H1 (cell line): ENCODE results near the gene MTRFR. TPM values are rescaled to one million over a fixed set of nuclear protein-coding genes. Genes with fewer than 3 reads are reported as not detected.

ENCODE experiments used
- CTCF ChIA-PET: fragments of 300-600 bp; sonication (Branson Sonifier 250); formaldehyde crosslinking; loops from one replicate; lab custom pipeline; 2021; ENCODE audit not compliant: partially characterized antibody; lab: Charles Lee
- POLR2A ChIA-PET: fragments of 300-600 bp; sonication (Branson Sonifier 250); formaldehyde crosslinking; loops from one replicate; lab custom pipeline; 2021; ENCODE audit warnings: inconsistent platforms; ENCODE audit not compliant: partially characterized antibody; lab: Charles Lee
- DNase-seq, 2 experiments: peaks; one replicate each; pipeline versions ENCODE4 v3.0.0 to v3.0.0-alpha.2; 2010 to 2022; ENCODE audit warnings: low spot score in 2 of 2, low read depth in 1 of 2, mixed read lengths in 1 of 2
- FAIRE-seq: peaks from 2 replicates; lab custom pipeline; 2011; peaks lifted over from hg19 to GRCh38; lab: Jason Lieb, UNC
- H2AFZ ChIP-seq: 2 replicates; pipeline ENCODE4 v1.8.1; 2012; ENCODE audit warnings: low read length, inconsistent platforms
- H2AK5ac ChIP-seq: 2 replicates; pipeline ENCODE4 v1.6.1; 2013; ENCODE audit warnings: low read depth, low read length
- H2BK120ac ChIP-seq: replicated peaks from 2 replicates; pipeline ENCODE3; 2013; ENCODE audit warnings: low read depth, low read length, inconsistent platforms
- H2BK12ac ChIP-seq: 2 replicates; pipeline ENCODE4 v1.6.1; 2013; ENCODE audit warnings: low read depth, low read length
- H2BK15ac ChIP-seq: 2 replicates; pipeline ENCODE4 v1.6.1; 2013; ENCODE audit warnings: low read length
- H2BK20ac ChIP-seq: 2 replicates; pipeline ENCODE4 v1.6.1; 2013; ENCODE audit warnings: low read length
- H2BK5ac ChIP-seq: 2 replicates; pipeline ENCODE4 v1.6.1; 2013; ENCODE audit warnings: low read depth, low read length
- H3K14ac ChIP-seq: 2 replicates; pipeline ENCODE4 v1.6.1; 2013; ENCODE audit warnings: inconsistent platforms; ENCODE audit not compliant: insufficient read length
- H3K18ac ChIP-seq: 2 replicates; pipeline ENCODE4 v1.6.1; 2013; ENCODE audit warnings: low read length; ENCODE audit errors: extremely low read depth
- H3K23ac ChIP-seq: 2 replicates; pipeline ENCODE4 v1.6.1; 2013; ENCODE audit warnings: inconsistent platforms; ENCODE audit not compliant: insufficient read length
- H3K23me2 ChIP-seq: 2 replicates; pipeline ENCODE4 v1.6.1; 2013; ENCODE audit warnings: low read depth, low read length
- H3K27ac ChIP-seq: 2 replicates; pipeline ENCODE4 v1.6.1; 2011; ENCODE audit warnings: low read depth, low read length, inconsistent platforms
- H3K27me3 ChIP-seq, 4 experiments: replicated peaks in 1 of 4; 1 replicate in 1 of 4; 2 replicates in 3 of 4; pipeline versions ENCODE4 v1.6.1 to v1.8.1; 2011 to 2013; ENCODE audit warnings: low read length in 3 of 4, mild to moderate bottlenecking in 3 of 4, inconsistent platforms in 2 of 4, mixed read lengths in 2 of 4, moderate library complexity in 1 of 4; ENCODE audit not compliant: control insufficient read depth in 3 of 4, insufficient read depth in 3 of 4; ENCODE audit errors: extremely low read depth in 1 of 4
- H3K36me3 ChIP-seq, 4 experiments: 2 replicates each; pipeline versions ENCODE4 v1.6.1 to v1.8.1; 2011 to 2013; ENCODE audit warnings: mild to moderate bottlenecking in 4 of 4, low read length in 3 of 4, moderate library complexity in 2 of 4, control low read depth in 1 of 4, inconsistent platforms in 1 of 4; ENCODE audit not compliant: insufficient read depth in 4 of 4, control insufficient read depth in 2 of 4
- H3K4ac ChIP-seq: replicated peaks from 2 replicates; pipeline ENCODE3; 2013; ENCODE audit warnings: low read length, low read depth, mixed read lengths, inconsistent platforms; ENCODE audit not compliant: insufficient read length
- H3K4me1 ChIP-seq, 4 experiments: replicated peaks in 1 of 4; 1 replicate in 1 of 4; 2 replicates in 3 of 4; pipeline versions ENCODE4 v1.6.1 to v1.8.1; 2011 to 2013; ENCODE audit warnings: low read length in 3 of 4, inconsistent platforms in 2 of 4, mixed read lengths in 1 of 4; ENCODE audit not compliant: insufficient read depth in 4 of 4, control insufficient read depth in 3 of 4
- H3K4me2 ChIP-seq, 2 experiments: 2 replicates each; pipeline versions ENCODE4 v1.6.1 to v1.8.1; 2011 to 2013; ENCODE audit warnings: low read depth in 2 of 2, low read length in 2 of 2, control low read depth in 1 of 2, inconsistent platforms in 1 of 2, mild to moderate bottlenecking in 1 of 2; ENCODE audit not compliant: insufficient read depth in 1 of 2
- H3K4me3 ChIP-seq, 4 experiments: fragments of 200-600, 300-600 bp in 1 of 4; sonication (generic), shearing (Covaris generic), sonication (Bioruptor Twin) in 1 of 4; 2 replicates each; pipeline versions ENCODE4 v1.5.1 to v1.8.1; 2011 to 2016; ENCODE audit warnings: low read length in 4 of 4, low read depth in 3 of 4, control low read depth in 2 of 4, inconsistent platforms in 2 of 4, mild to moderate bottlenecking in 2 of 4, mixed read lengths in 1 of 4, moderate library complexity in 1 of 4; ENCODE audit not compliant: insufficient read depth in 2 of 4; ENCODE audit errors: extremely low read depth in 1 of 4
- H3K56ac ChIP-seq: replicated peaks from 2 replicates; pipeline ENCODE3; 2013; ENCODE audit warnings: low read depth, mild to moderate bottlenecking, mixed read lengths, low read length, inconsistent platforms; ENCODE audit not compliant: insufficient read length
- H3K79me1 ChIP-seq: 2 replicates; pipeline ENCODE4 v1.6.1; 2013; ENCODE audit warnings: low read depth, low read length, control low read depth
- H3K79me2 ChIP-seq, 2 experiments: 2 replicates each; pipeline versions ENCODE4 v1.6.1 to v1.8.1; 2012 to 2013; ENCODE audit warnings: low read length in 2 of 2, mild to moderate bottlenecking in 2 of 2, inconsistent platforms in 1 of 2; ENCODE audit not compliant: insufficient read depth in 2 of 2, control insufficient read depth in 1 of 2
- H3K9ac ChIP-seq, 4 experiments: replicated peaks in 1 of 4; 1 replicate in 1 of 4; 2 replicates in 3 of 4; pipeline versions ENCODE4 v1.6.1 to v1.8.1; 2011 to 2013; ENCODE audit warnings: low read depth in 3 of 4, low read length in 3 of 4, control low read depth in 2 of 4, mild to moderate bottlenecking in 2 of 4, moderate library complexity in 2 of 4, inconsistent platforms in 1 of 4; ENCODE audit errors: extremely low read depth in 1 of 4
- H3K9me3 ChIP-seq, 2 experiments: 2 replicates each; pipeline versions ENCODE4 v1.6.1 to v1.8.1; 2012 to 2013; ENCODE audit warnings: mild to moderate bottlenecking in 2 of 2, moderate library complexity in 2 of 2, control low read depth in 1 of 2, inconsistent platforms in 1 of 2, low read depth in 1 of 2, low read length in 1 of 2, mixed read lengths in 1 of 2; ENCODE audit not compliant: insufficient read depth in 2 of 2
- H4K20me1 ChIP-seq, 2 experiments: replicated peaks in 1 of 2; 2 replicates each; pipeline versions ENCODE3 to v1.8.1; 2011 to 2013; ENCODE audit warnings: inconsistent platforms in 2 of 2, low read length in 2 of 2, mild to moderate bottlenecking in 1 of 2; ENCODE audit not compliant: insufficient read depth in 2 of 2, control insufficient read depth in 1 of 2
- H4K5ac ChIP-seq: 2 replicates; pipeline ENCODE4 v1.6.1; 2013; ENCODE audit warnings: low read length, low read depth, mixed read lengths, inconsistent platforms; ENCODE audit not compliant: insufficient read length
- H4K8ac ChIP-seq: 2 replicates; pipeline ENCODE4 v1.8.0; 2013; ENCODE audit warnings: mild to moderate bottlenecking, moderate library complexity, low read length, inconsistent platforms; ENCODE audit not compliant: insufficient read depth; ENCODE audit errors: extremely low read depth
- H4K91ac ChIP-seq: replicated peaks from 2 replicates; pipeline ENCODE3; 2013; ENCODE audit warnings: low read length, mixed read lengths, inconsistent platforms; ENCODE audit not compliant: insufficient read length
- WGBS, 2 experiments: shearing (Covaris generic) in 1 of 2; methylation state at CpG; one replicate each; pipeline versions ENCODE4 v1.1.6 to v1.1.7; 2013 to 2015; ENCODE audit warnings: low lambda C conversion rate in 2 of 2, mixed read lengths in 2 of 2, inconsistent platforms in 1 of 2, low coverage in 1 of 2, missing lambda C conversion rate in 1 of 2; ENCODE audit not compliant: insufficient replicate concordance in 2 of 2, insufficient coverage in 1 of 2, insufficient read length in 1 of 2; ENCODE audit errors: extremely low coverage in 1 of 2, missing lambda C conversion rate in 1 of 2; 5-methylcytosine and 5-hydroxymethylcytosine counted together
- polyA plus RNA-seq, 7 experiments: library from polyadenylated mRNA; depleted of rRNA in 3 of 7; stranded (reverse) in 5 of 7; unstranded in 2 of 7; fragments of >200 nt in 5 of 7; fragments of 200-250 nt in 2 of 7; gene quantifications; 1 replicate in 5 of 7; 2 replicates in 1 of 7; 4 replicates in 1 of 7; pipeline versions ENCODE4 v1.2.1 to v1.2.3, GENCODE V29; 2011 to 2013; ENCODE audit warnings: missing spikeins in 2 of 7, mixed read lengths in 2 of 7
- total RNA-seq: library from RNA; stranded (reverse); fragmentation: NEBNext Ultra II Directional; extraction: Animal tissue kit (Norgen Biotek cat#: 25700); gene quantifications from 2 replicates; pipeline ENCODE4 v1.2.1, GENCODE V29; 2021

MTRFR gene
- total and polyA plus RNA-seq, 2 of the 8 experiments (the other 6 are each of a cell fraction or from before 2014, with no cell fraction given) = 9.2 to 12.9 TPM

DNA sequence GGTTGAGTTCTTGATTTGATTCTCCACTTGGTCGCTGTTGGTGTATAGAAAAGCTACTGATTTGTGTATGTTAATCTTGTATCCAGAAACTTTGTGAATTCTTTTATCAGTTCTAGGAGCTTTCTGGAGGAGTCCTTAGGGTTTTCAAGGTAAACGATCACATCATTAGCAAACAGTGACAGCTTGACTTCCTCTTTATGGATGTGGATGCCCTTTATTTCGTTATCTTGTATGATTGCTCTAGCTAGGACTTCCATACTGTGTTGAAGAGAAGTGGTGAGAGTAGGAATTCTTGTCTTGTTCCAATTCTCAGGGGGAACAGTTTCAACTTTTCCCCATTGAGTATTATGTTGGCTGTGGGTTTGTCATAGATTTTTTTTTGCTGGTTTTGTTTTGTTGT, 12.4 kb downstream of the MTRFR start:
- Histone ChIP-seq H2BK120ac (no peak overlapping the region), H3K27ac (no peak overlapping the region), H3K18ac (no peak overlapping the region), H4K91ac (no peak overlapping the region), H3K14ac (no peak overlapping the region), H3K9me3 (peaks cover 5 to 11% of the 10 kb centered on the region in 2 experiments), H3K23me2 (no peaks in the 10 kb centered on the region), H3K4me3 (no peak overlapping the region), H2BK12ac (no peak overlapping the region), H2BK15ac (no peak overlapping the region), H4K20me1 (no peaks in the 10 kb centered on the region), H2BK20ac (no peak overlapping the region), H4K5ac (no peak overlapping the region), H3K4ac (no peak overlapping the region), H3K36me3 (peaks cover 0 to 16% (median 5%) of the 10 kb centered on the region in 4 experiments; a peak in 4 of 8 replicates), H3K23ac (no peak overlapping the region), H3K9ac (no peak overlapping the region), H3K56ac (no peak overlapping the region), H2AFZ (no peak overlapping the region), H3K79me1 (peaks cover 5% of the 10 kb centered on the region), H3K4me1 (no peaks in the 10 kb centered on the region), H3K79me2 (peaks cover 0 to 15% of the 10 kb centered on the region in 2 experiments; a peak in 1 of 4 replicates), H3K4me2 (no peak overlapping the region), H4K8ac (no peak overlapping the region), H2AK5ac (no peak overlapping the region), H2BK5ac (no peak overlapping the region), H3K27me3 (no peaks in the 10 kb centered on the region)
- DNase-seq (no peak), FAIRE-seq (no peak)
- 88% methylated on average over 3 of the region's 3 CpGs; no CpG with 5 or more reads in 1 of the 2 experiments for WGBS, 2 experiments
- ChIA-PET POLR2A (no interaction called here), CTCF (interaction anchor here (1.5 kb wide), 1 partner anchor 8 kb away, joined by 3 read pairs; no protein-coding TSS in a partner anchor)
